Testis (tissue), 3 donors: ENCODE measurements around the gene PFKP. TPM values are rescaled to one million over a fixed set of nuclear protein-coding genes. Genes with fewer than 3 reads are reported as not detected.

Source experiments
- DNase-seq: peaks from one replicate; pipeline ENCODE4 v3.0.0-alpha.2; 2019
- H3K27ac ChIP-seq, 2 donors: fragments of 200-600 bp; sonication (generic); one replicate each; pipeline ENCODE4 v1.5.1; 2019
- H3K27me3 ChIP-seq: fragments of 200-600 bp; sonication (generic); one replicate; pipeline ENCODE4 v1.5.1; 2019
- H3K36me3 ChIP-seq: fragments of 200-600 bp; sonication (generic); one replicate; pipeline ENCODE4 v1.5.1; 2017; ENCODE audit warnings: low read depth; ENCODE audit errors: missing control alignments
- H3K4me1 ChIP-seq: fragments of 200-600 bp; sonication (generic); one replicate; pipeline ENCODE4 v1.5.1; 2019
- H3K4me3 ChIP-seq, 2 donors: fragments of 200-600 bp; sonication (generic); one replicate each; pipeline ENCODE4 v1.5.1; 2017 to 2019
- H3K9me3 ChIP-seq: fragments of 200-600 bp; sonication (generic); one replicate; pipeline ENCODE4 v1.5.1; 2017
- CTCF ChIP-seq, 3 experiments: fragments of 450-650 bp in 2 of 3; fragments of 200-600 bp in 1 of 3; sonication (generic) in 1 of 3; IDR thresholded peaks; one replicate each; pipeline ENCODE4 v1.5.1; 2016 to 2019; ENCODE audit warnings: antibody characterized with exemption in 3 of 3, mild to moderate bottlenecking in 2 of 3, moderate library complexity in 1 of 3
- POLR2A ChIP-seq: fragments of 450-650 bp; IDR thresholded peaks from one replicate; pipeline ENCODE4 v1.6.1; 2017; ENCODE audit warnings: antibody characterized with exemption, mild to moderate bottlenecking, moderate library complexity
- WGBS, 2 donors: methylation state at CpG; one replicate each; pipeline ENCODE4 v1.1.5; 2018; 5-methylcytosine and 5-hydroxymethylcytosine counted together
- intact Hi-C: fragments of 100-400 bp; cut with DNase I; formaldehyde crosslinking; loops from one replicate; pipeline ENCODE4 v1.15.1; 2023; ENCODE audit warnings: low total_unique reads
- polyA plus RNA-seq: library from polyadenylated mRNA; stranded (reverse); fragments of 350-450 nt; fragmentation: Illumina TruSeq; extraction: RNeasy Lipid Tissue Mini Kit (QIAGEN cat#74804); gene quantifications from one replicate; pipeline ENCODE4 v1.2.3, GENCODE V29; 2014; ENCODE audit warnings: low read depth, low replicate concordance; ENCODE audit not compliant: insufficient read depth
- total RNA-seq, 2 donors: library from RNA; depleted of rRNA; stranded (reverse); fragments of >200 nt; gene quantifications; one replicate each; pipeline ENCODE4 v1.2.3, GENCODE V29; 2016

PFKP gene
- total and polyA plus RNA-seq, 3 donors from 2014 or later, result 134 to 447 (median 186) TPM

DNA sequence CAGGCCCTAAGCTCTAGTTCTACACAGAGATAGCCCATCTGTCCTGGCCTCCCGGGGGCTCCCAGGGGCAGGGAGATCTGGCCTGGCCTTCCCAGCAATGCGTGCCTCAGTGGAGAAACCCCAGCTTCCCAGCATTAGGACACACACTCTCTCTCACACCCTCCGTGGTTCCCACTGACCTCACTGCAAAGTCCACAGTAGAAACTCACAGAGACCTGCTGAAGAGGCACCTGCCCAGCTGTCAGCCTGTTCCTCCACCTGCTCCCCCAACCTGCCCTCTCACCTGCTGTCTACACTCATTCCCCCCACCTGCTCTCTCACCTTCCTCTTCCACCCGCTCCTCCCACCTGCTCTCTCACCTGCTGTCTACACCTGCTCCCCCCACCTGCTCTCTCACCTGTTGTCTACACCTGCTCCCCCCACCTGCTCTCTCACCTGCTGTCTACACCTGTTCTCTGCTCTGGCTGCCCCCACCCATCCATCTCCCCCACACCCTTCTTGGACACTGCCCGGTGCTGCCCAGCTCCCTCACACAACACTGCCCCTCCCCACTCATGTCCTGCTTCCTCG is 21.1 kb upstream of the PFKP start:
- intact Hi-C loops, result no loop called here
- TF ChIP-seq POLR2A (no peak), CTCF (IDR thresholded peaks at IDR 0.05) (no peak)
- no peaks in the 10 kb centered on the region for H3K36me3 ChIP-seq
- H3K27ac ChIP-seq, result no peak overlapping the region
- no peak overlapping the region for H3K4me3 ChIP-seq
- H3K9me3 ChIP-seq, result no peaks in the 10 kb centered on the region
- H3K4me1 ChIP-seq, result peaks cover 8% of the 10 kb centered on the region
- no peaks in the 10 kb centered on the region for H3K27me3 ChIP-seq
- DNase-seq, result no peak
- 65 to 83% methylated on average over 6 of the region's 6 CpGs for WGBS, 2 donors

DNA sequence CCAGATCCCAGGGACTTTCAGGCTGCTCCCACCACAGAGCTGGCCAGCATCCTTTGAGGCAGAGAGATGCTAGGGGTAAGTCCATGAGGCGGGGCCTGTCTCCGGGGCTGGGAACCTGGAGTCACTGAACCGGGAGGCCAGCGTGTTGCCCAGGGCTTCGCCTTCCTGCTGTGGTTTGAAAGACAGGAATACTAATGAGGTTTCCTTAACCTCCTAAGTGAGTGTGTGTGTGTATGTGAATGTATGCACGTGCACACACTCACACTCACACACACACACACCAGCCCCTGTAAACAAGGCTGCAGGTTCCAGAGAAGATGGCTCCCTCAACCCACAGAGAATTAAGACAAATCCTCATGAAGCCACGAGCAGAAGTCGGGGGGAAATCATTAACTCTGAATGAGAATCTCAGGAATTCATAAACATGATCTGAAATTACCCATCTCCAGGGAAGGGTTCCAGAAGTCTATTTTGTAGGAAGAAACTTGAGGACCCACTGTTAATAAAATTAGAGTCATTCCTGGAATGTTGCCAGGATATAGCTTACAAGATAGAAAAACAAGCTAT is 20.3 kb upstream of the PFKP start:
- Histone ChIP-seq H3K27me3 (no peaks in the 10 kb centered on the region), H3K9me3 (no peaks in the 10 kb centered on the region), H3K36me3 (no peaks in the 10 kb centered on the region), H3K27ac (no peak overlapping the region), H3K4me3 (no peak overlapping the region), H3K4me1 (peaks cover 8% of the 10 kb centered on the region)
- WGBS, 2 donors, result 67 to 69% methylated on average over 8 of the region's 8 CpGs
- no peak for DNase-seq
- intact Hi-C loops, result no loop called here
- TF ChIP-seq CTCF (IDR thresholded peaks at IDR 0.05), result no peak
- TF ChIP-seq POLR2A, result no peak

DNA sequence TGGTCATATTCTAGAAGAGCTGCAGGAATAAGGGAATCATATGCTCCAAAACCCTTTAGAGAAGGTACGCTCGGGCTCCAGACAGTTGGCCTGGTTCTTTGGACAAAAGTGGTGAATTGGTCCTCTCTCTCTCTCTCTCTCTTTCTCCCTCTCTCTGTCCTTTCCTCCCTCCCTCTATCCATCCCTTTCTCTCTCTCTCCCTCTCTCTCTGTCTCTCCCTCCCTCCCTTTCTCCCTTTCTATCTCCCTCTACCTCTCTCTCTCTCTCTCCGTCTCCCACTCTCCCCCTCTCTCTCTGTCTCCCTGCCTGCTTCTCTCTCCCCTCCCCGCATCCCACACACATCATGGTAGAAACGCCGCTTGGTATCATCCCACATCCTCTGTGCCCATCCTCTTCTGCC is 19.8 kb upstream of the PFKP start:
- H3K27ac ChIP-seq, result no peak overlapping the region

GRCh38 chr10:3048119-3049019 is 19.0 kb upstream of the PFKP start:
- no peak for DNase-seq
- no peak for TF ChIP-seq POLR2A
- TF ChIP-seq CTCF (IDR thresholded peaks at IDR 0.05), result no peak
- H3K27me3 ChIP-seq, result no peaks in the 10 kb centered on the region
- H3K27ac ChIP-seq, result no peak overlapping the region
- intact Hi-C loops, result no loop called here
- no peak overlapping the region for H3K4me3 ChIP-seq
- 68 to 71% methylated on average over 14 to 17 of the region's 17 CpGs for whole genome bisulfite sequencing, 2 donors
- peaks cover 8% of the 10 kb centered on the region for H3K4me1 ChIP-seq
- H3K9me3 ChIP-seq, result no peaks in the 10 kb centered on the region
- H3K36me3 ChIP-seq, result no peaks in the 10 kb centered on the region

More for the DNA sequence above, 19.8 kb upstream of the PFKP start:
- no peak for DNase-seq
- Histone ChIP-seq H3K27me3 (no peaks in the 10 kb centered on the region), H3K4me1 (peaks cover 8% of the 10 kb centered on the region), H3K4me3 (no peak overlapping the region), H3K36me3 (no peaks in the 10 kb centered on the region), H3K9me3 (no peaks in the 10 kb centered on the region)
- 75 to 81% methylated on average over 6 of the region's 6 CpGs for WGBS, 2 donors
- TF ChIP-seq CTCF (IDR thresholded peaks at IDR 0.05) (no peak), POLR2A (no peak)
- intact Hi-C loops, result no loop called here
